Measurements from ENCODE around the gene GARIN6.

The GARIN6 gene

GRCh38 chr12:99658671-99659349 lies 11.3 kb downstream of the GARIN6 start:
- TF ChIP-seq POLR2A (IDR thresholded peaks at IDR 0.05; ENCODE audit: low read depth, low read length) = no peak
- no peak for FAIRE-seq
- no peak for DNase-seq (ENCODE audit: insufficient read length, low spot score)

- TF ChIP-seq POLR2A (IDR thresholded peaks at IDR 0.05; ENCODE audit: low read depth, low read length) = no peak
- no peak for DNase-seq (ENCODE audit: insufficient read length, low spot score)
- FAIRE-seq = no peak
Observed at GRCh38 chr12:99670635-99671034, 23.1 kb downstream of the GARIN6 start.

GRCh38 chr12:99680276-99680675 lies 32.7 kb downstream of the GARIN6 start:
- TF ChIP-seq POLR2A (IDR thresholded peaks at IDR 0.05; ENCODE audit: low read depth, low read length) = no peak
- FAIRE-seq (no peak), DNase-seq (ENCODE audit: insufficient read length, low spot score) (no peak)

GRCh38 chr12:99686142-99686541 lies 38.6 kb downstream of the GARIN6 start:
- no peak for FAIRE-seq
- DNase-seq (ENCODE audit: insufficient read length, low spot score) = no peak
- no peak for TF ChIP-seq POLR2A (IDR thresholded peaks at IDR 0.05; ENCODE audit: low read depth, low read length)

GRCh38 chr12:99695050-99695449 lies 47.5 kb downstream of the GARIN6 start:
- TF ChIP-seq POLR2A (IDR thresholded peaks at IDR 0.05; ENCODE audit: low read depth, low read length) = no peak
- FAIRE-seq (no peak), DNase-seq (ENCODE audit: insufficient read length, low spot score) (no peak)

Data from H54 (cell line).